ENCODE measurements around the gene SIKE1.

GRCh38 chr1:114753143-114753542 lies 27.3 kb downstream of the SIKE1 start:
- TF ChIP-seq CTCF (conservative IDR thresholded peaks at IDR 0.05; ENCODE audit: low read depth, low read length) (no peak), EZH2 (IDR thresholded peaks at IDR 0.05; ENCODE audit: low read length, unreplicated experiment) (no peak), EZH2phosphoT487 (IDR thresholded peaks at IDR 0.05; ENCODE audit: borderline replicate concordance, low read length) (no peak)

Measured in PC-3 (cell line).